BJ (cell line): ENCODE measurements around the gene DHDDS. TPM values are rescaled to one million over a fixed set of nuclear protein-coding genes. Genes with fewer than 3 reads are reported as not detected.

Source experiments
- CTCF ChIA-PET: fragments of 350-600 bp; formaldehyde crosslinking; extraction: SDS; loops from one replicate; lab custom pipeline; 2021; ENCODE audit warnings: antibody characterized with exemption, inconsistent platforms; lab: Yijun Ruan, JAX
- POLR2A ChIA-PET: fragments of 300-600 bp; sonication (Branson Sonifier 250); formaldehyde crosslinking; extraction: SDS; loops from one replicate; lab custom pipeline; 2021; ENCODE audit warnings: antibody characterized with exemption; lab: Charles Lee
- DNase-seq: peaks from one replicate; pipeline ENCODE4 v3.0.0-alpha.2; 2011; ENCODE audit warnings: low read depth
- H3K27me3 ChIP-seq: 2 replicates; pipeline ENCODE4 v1.6.0; 2011; ENCODE audit warnings: low read length; ENCODE audit not compliant: control insufficient read depth, insufficient read depth
- H3K36me3 ChIP-seq: 2 replicates; pipeline ENCODE4 v1.5.1; 2011; ENCODE audit warnings: low read length; ENCODE audit not compliant: control insufficient read depth, insufficient read depth
- H3K4me3 ChIP-seq: 2 replicates; pipeline ENCODE4 v1.5.1; 2011; ENCODE audit warnings: low read depth, mild to moderate bottlenecking, control low read depth, low read length
- polyA plus RNA-seq: library from polyadenylated mRNA; depleted of rRNA; stranded (reverse); fragments of >200 nt; gene quantifications from 2 replicates; pipeline ENCODE4 v1.2.3, GENCODE V29; 2011
- TF ChIP-seq, protein P1 (sequence below): IDR thresholded peaks from 2 replicates; pipeline ENCODE4 v1.5.1; 2011; ENCODE audit warnings: low read depth, mild to moderate bottlenecking, control low read depth, inconsistent platforms, low read length, moderate library complexity; ENCODE audit not compliant: insufficient read depth

DHDDS gene
- polyA plus RNA-seq, 1 experiment = 46.2 TPM

DNA sequence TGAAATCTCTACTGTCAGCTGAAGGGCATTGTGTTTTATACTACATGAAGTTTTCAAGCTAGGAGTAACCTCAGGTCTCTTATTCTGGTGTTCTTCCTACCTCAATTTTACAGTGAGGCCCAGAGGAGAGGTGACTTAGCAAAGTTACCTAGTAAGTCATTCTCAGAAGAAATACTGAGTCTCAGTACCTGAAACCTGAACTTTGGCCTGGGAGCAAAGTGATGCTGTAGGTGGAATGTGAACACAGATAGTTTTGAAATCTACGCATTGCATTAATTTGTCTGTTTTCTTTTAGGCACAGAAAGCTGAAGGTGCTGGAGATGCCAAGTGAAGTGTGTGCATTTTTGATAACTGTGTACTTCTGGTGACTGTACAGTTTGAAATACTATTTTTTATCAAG is 42.7 kb downstream of the DHDDS start:
- H3K4me3 ChIP-seq = no peak overlapping the region
- ChIA-PET CTCF (no interaction called here), POLR2A (no interaction called here)

DNA sequence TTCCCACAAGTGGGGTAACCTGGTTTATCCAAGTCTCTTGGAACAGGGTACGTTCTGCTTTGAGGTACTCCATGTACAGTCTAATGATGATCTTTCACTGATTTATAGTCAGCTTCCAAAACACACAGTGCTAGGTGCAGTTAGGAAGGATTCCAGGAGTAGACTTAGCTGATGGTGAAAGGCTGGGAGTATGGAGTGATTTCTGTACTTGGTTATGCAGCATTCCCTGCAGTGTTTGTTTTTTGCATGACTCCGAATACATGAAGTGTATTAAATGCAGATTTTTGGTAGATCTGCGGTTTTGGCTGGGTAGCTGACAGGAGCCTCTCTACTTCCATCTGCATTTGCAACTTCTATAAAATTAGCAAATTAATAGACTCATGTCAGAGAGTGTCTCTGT is 43.9 kb downstream of the DHDDS start:
- TF ChIP-seq, protein P1, sequence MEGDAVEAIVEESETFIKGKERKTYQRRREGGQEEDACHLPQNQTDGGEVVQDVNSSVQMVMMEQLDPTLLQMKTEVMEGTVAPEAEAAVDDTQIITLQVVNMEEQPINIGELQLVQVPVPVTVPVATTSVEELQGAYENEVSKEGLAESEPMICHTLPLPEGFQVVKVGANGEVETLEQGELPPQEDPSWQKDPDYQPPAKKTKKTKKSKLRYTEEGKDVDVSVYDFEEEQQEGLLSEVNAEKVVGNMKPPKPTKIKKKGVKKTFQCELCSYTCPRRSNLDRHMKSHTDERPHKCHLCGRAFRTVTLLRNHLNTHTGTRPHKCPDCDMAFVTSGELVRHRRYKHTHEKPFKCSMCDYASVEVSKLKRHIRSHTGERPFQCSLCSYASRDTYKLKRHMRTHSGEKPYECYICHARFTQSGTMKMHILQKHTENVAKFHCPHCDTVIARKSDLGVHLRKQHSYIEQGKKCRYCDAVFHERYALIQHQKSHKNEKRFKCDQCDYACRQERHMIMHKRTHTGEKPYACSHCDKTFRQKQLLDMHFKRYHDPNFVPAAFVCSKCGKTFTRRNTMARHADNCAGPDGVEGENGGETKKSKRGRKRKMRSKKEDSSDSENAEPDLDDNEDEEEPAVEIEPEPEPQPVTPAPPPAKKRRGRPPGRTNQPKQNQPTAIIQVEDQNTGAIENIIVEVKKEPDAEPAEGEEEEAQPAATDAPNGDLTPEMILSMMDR = no peak
- peaks cover 8% of the 10 kb centered on the region; the same call in 1 of the 2 replicates for H3K36me3 ChIP-seq
- DNase-seq = no peak
- H3K27me3 ChIP-seq = no peaks in the 10 kb centered on the region
- CTCF ChIA-PET = interaction anchor here (0.7 kb wide), 1 partner anchor 23 kb away, joined by 3 read pairs; no protein-coding TSS in a partner anchor
- POLR2A ChIA-PET = no interaction called here
- H3K4me3 ChIP-seq = no peak overlapping the region

More for the DNA sequence above, 42.7 kb downstream of the DHDDS start:
- Histone ChIP-seq H3K36me3 (peaks cover 8% of the 10 kb centered on the region; the same call in 1 of the 2 replicates), H3K27me3 (no peaks in the 10 kb centered on the region)
- TF ChIP-seq, protein P1 = no peak
- DNase-seq = no peak

DNA sequence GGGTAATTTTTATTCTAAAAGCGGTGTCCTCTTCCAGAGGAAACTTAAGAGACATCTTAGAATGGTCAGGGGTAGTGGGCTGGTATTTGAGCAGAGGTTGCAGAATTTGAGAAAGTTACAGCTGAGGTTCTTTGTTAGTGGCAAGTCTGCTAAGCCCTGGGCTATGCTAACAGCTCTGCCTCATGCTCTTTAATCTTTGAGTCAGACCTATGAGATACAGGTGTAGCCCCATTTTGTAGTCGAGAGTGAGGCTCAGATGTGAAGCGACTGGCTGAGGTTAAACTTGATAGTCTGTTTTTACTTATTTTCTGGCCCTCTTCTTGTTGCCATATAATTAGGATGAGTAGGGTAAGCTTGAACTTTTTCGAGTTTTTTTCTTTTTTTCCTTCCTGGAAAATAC is 44.8 kb downstream of the DHDDS start:
- Histone ChIP-seq H3K4me3 (no peak overlapping the region), H3K27me3 (no peaks in the 10 kb centered on the region), H3K36me3 (peaks cover 8% of the 10 kb centered on the region; the same call in 1 of the 2 replicates)
- no peak for DNase-seq
- TF ChIP-seq, protein P1 = no peak
- POLR2A ChIA-PET = no interaction called here
- CTCF ChIA-PET = no interaction called here

DNA sequence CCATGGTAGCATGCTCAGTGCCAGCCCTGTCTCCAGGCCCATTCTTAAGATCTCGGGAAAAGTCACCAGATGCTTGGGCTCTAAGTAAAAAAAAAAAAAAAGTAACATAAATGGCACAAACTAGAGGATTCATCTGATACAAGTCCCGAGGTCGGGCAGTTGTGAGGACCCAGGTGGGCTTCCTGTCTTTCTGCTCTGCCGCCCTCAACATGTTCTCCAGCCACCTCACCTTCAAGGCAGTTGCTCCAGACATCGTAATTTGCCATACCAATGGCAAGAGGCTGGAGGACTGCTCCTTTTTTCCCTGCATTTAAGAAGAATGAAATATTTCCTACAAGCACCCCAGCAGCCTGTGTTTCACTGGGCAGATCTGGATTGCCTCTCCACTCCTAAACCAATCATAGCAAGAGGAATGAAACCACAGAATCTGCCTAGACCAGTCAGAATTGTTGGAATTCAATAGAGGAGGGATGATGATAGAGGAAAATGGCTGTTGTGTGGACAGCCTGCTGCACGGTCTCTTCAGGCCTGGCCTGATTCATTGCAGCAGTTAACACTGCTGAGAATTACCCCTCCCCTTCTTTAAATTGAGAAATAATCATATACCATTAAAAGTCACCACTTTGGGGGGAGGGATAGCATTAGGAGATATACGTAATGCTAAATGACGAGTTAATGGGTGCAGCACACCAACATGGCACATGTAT is 45.5 kb downstream of the DHDDS start:
- CTCF ChIA-PET = no interaction called here
- POLR2A ChIA-PET = no interaction called here

DNA sequence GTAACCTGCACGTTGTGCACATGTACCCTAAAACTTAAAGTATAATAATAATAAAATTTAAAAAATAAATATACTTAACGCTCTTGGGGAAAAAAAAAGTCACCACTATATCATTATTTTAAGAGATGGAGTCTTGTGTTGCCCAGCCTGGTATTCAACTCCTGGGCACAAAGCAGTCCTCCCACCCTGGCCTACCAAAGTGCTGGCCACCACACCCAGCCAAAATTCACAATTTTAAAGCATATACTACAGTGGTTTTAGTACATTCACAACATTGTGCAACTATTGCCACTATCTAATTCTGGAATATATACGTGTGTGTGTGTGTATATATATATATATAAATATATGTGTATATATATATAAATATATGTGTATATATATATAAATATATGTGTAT is 46.0 kb downstream of the DHDDS start:
- CTCF ChIA-PET = no interaction called here
- POLR2A ChIA-PET = no interaction called here
- TF ChIP-seq, protein P1 = no peak
- no peaks in the 10 kb centered on the region for H3K27me3 ChIP-seq
- DNase-seq = no peak
- peaks cover 8% of the 10 kb centered on the region; the same call in 1 of the 2 replicates for H3K36me3 ChIP-seq
- H3K4me3 ChIP-seq = no peak overlapping the region

More for the DNA sequence above, 45.5 kb downstream of the DHDDS start:
- no peak for DNase-seq
- Histone ChIP-seq H3K36me3 (peaks cover 8% of the 10 kb centered on the region; the same call in 1 of the 2 replicates), H3K4me3 (no peak overlapping the region), H3K27me3 (no peaks in the 10 kb centered on the region)
- TF ChIP-seq, protein P1 = no peak
